HG03196 (cell line): ENCODE data around the gene BBLN.
"Not testable (repeated sequence)": the region's sequence is repeated elsewhere in the genome, so short reads cannot be mapped to it uniquely, and the experiment has no call there.

Experiments
- ATAC-seq: cut with Tn5 transposase; IDR thresholded peaks from one replicate; pipeline ENCODE4 v1.9.1; 2021; ENCODE audit not compliant: unreplicated experiment

Gene BBLN

GRCh38 chr9:128124451-128124850, 35.6 kb upstream of the BBLN start:
- ATAC-seq, result no peak

- no peak for ATAC-seq
Observed at GRCh38 chr9:128124873-128125579, 35.0 kb upstream of the BBLN start.

GRCh38 chr9:128125580-128126354, 34.3 kb upstream of the BBLN start:
- no peak for ATAC-seq

GRCh38 chr9:128127568-128127989, 32.5 kb upstream of the BBLN start, which contains the start of gene PTGES2:
Gene PTGES2 (minus strand): TSS chr9:128127729. CDS start chr9:128127717, 12 bp downstream.
- peak; percentile 73 for ATAC-seq

GRCh38 chr9:128127990-128128835, 31.9 kb upstream of the BBLN start:
- peak; percentile 58 for ATAC-seq

- ATAC-seq, result no peak
Observed at GRCh38 chr9:128128836-128129590, 31.1 kb upstream of the BBLN start.

GRCh38 chr9:128129976-128130590, 30.0 kb upstream of the BBLN start:
- ATAC-seq, result not testable (repeated sequence)

- ATAC-seq, result not testable (repeated sequence)
Observed at GRCh38 chr9:128130651-128131050, 29.4 kb upstream of the BBLN start.

- not testable (repeated sequence) for ATAC-seq
Observed at GRCh38 chr9:128131346-128131745, 28.7 kb upstream of the BBLN start.

GRCh38 chr9:128132139-128132538, 27.9 kb upstream of the BBLN start:
- ATAC-seq, result not testable (repeated sequence)

- not testable (repeated sequence) for ATAC-seq
Observed at GRCh38 chr9:128135561-128135960, 24.5 kb upstream of the BBLN start.

- no peak for ATAC-seq
Observed at GRCh38 chr9:128136816-128137793, 23.0 kb upstream of the BBLN start.

GRCh38 chr9:128138001-128138400, 22.1 kb upstream of the BBLN start:
- no peak for ATAC-seq

- ATAC-seq, result no peak
Observed at GRCh38 chr9:128139621-128140020, 20.4 kb upstream of the BBLN start.

GRCh38 chr9:128141604-128142003, 18.5 kb upstream of the BBLN start:
- no peak for ATAC-seq

GRCh38 chr9:128142061-128142460, 18.0 kb upstream of the BBLN start:
- no peak for ATAC-seq

- no peak for ATAC-seq
Observed at GRCh38 chr9:128142596-128142995, 17.5 kb upstream of the BBLN start.

- no peak for ATAC-seq
Observed at GRCh38 chr9:128143525-128144238, 16.4 kb upstream of the BBLN start.
